HepG2 (cell line): ENCODE data around the gene SMIM36. TPM values are rescaled to one million over a fixed set of nuclear protein-coding genes. Genes with fewer than 3 reads are reported as not detected.

Experiments used
- FOXP1 ChIP-seq, 2 experiments: fragments of 450-650 bp in 1 of 2; IDR thresholded peaks; 2 replicates each; pipeline ENCODE4 v1.6.1; 2017 to 2018; ENCODE audit warnings: antibody characterized with exemption in 1 of 2
- HMG20B ChIP-seq: conservative IDR thresholded peaks from 2 replicates; pipeline ENCODE4 v1.6.1; 2016; ENCODE audit warnings: missing genetic modification reagents, missing compliant biosample characterization
- PRPF4 ChIP-seq: fragments of 200-400 bp; formaldehyde crosslinking; IDR thresholded peaks from 2 replicates; pipeline ENCODE4 v1.6.1; 2016; ENCODE audit warnings: low read length, low read depth; ENCODE audit not compliant: poor library complexity, severe bottlenecking
- RNF219 ChIP-seq: sonication (generic); formaldehyde crosslinking; IDR thresholded peaks from 2 replicates; pipeline ENCODE4 v1.5.0; 2020; ENCODE audit warnings: mild to moderate bottlenecking, missing genetic modification reagents
- SMAD1 ChIP-seq: sonication (generic); formaldehyde crosslinking; IDR thresholded peaks from 2 replicates; pipeline ENCODE4 v1.4.0; 2020; ENCODE audit warnings: missing genetic modification reagents, low read depth, mild to moderate bottlenecking, borderline replicate concordance
- SP140L ChIP-seq: sonication (generic); formaldehyde crosslinking; IDR thresholded peaks from 2 replicates; pipeline ENCODE4 v1.4.0; 2020; ENCODE audit warnings: missing genetic modification reagents, borderline replicate concordance
- TCF12 ChIP-seq, 2 experiments: fragments of 450-650 bp in 1 of 2; sonication (generic) in 1 of 2; formaldehyde crosslinking in 1 of 2; IDR thresholded peaks; 2 replicates each; pipeline versions ENCODE4 v1.6.1 to v1.8.0; 2017 to 2022; ENCODE audit warnings: antibody characterized with exemption in 1 of 2, mild to moderate bottlenecking in 1 of 2, missing genetic modification reagents in 1 of 2, moderate library complexity in 1 of 2
- TERF1 ChIP-seq: sonication (generic); formaldehyde crosslinking; IDR thresholded peaks from 2 replicates; pipeline ENCODE4 v1.8.0; 2022; ENCODE audit warnings: mild to moderate bottlenecking, missing genetic modification reagents, moderate library complexity
- WIZ ChIP-seq: sonication (generic); formaldehyde crosslinking; IDR thresholded peaks from 2 replicates; pipeline ENCODE4 v1.5.1; 2020; ENCODE audit warnings: mild to moderate bottlenecking, missing genetic modification reagents
- ZBTB4 ChIP-seq: sonication (generic); formaldehyde crosslinking; IDR thresholded peaks from 2 replicates; pipeline ENCODE4 v1.4.0; 2020; ENCODE audit warnings: missing genetic modification reagents, mild to moderate bottlenecking, borderline replicate concordance
- ZNF331 ChIP-seq: sonication (generic); formaldehyde crosslinking; IDR thresholded peaks from 2 replicates; pipeline ENCODE4 v1.4.0; 2020; ENCODE audit warnings: missing genetic modification reagents
- ZNF530 ChIP-seq: sonication (generic); formaldehyde crosslinking; IDR thresholded peaks from 2 replicates; pipeline ENCODE4 v1.5.0; 2020; ENCODE audit warnings: low read depth, mild to moderate bottlenecking, missing genetic modification reagents
- ZNF740 ChIP-seq: sonication (generic); formaldehyde crosslinking; IDR thresholded peaks from 2 replicates; pipeline ENCODE4 v1.4.0; 2020; ENCODE audit warnings: missing genetic modification reagents
- ZNF841 ChIP-seq: sonication (generic); formaldehyde crosslinking; IDR thresholded peaks from 2 replicates; pipeline ENCODE4 v1.8.1; 2023; ENCODE audit warnings: missing genetic modification reagents, borderline replicate concordance
- ZNF891 ChIP-seq: sonication (generic); formaldehyde crosslinking; IDR thresholded peaks from 2 replicates; pipeline ENCODE4 v1.5.0; 2020; ENCODE audit warnings: mild to moderate bottlenecking, missing genetic modification reagents
- polyA plus RNA-seq, 8 experiments: library from polyadenylated mRNA; depleted of rRNA in 3 of 8; stranded (reverse) in 7 of 8; unstranded in 1 of 8; fragments of >200 nt; fragmentation: Illumina TruSeq in 4 of 8; extraction: Trizol in 4 of 8; gene quantifications; 2 replicates each; pipeline versions ENCODE4 v1.2.1 to v1.2.3, GENCODE V29; 2011 to 2016; ENCODE audit warnings: low read depth in 4 of 8, missing spikeins in 1 of 8, mixed read lengths in 1 of 8; ENCODE audit not compliant: insufficient read depth in 1 of 8
- total RNA-seq, 5 experiments: library from RNA; depleted of rRNA; stranded (reverse); fragments of >200 nt; fragmentation: Illumina TruSeq; extraction: Trizol; gene quantifications; 2 replicates each; pipeline ENCODE4 v1.2.3, GENCODE V29; 2016; ENCODE audit warnings: low read depth in 1 of 5
- TF ChIP-seq, protein P1 (sequence below): sonication (generic); formaldehyde crosslinking; IDR thresholded peaks from 2 replicates; pipeline ENCODE4 v1.5.1; 2020; ENCODE audit warnings: mild to moderate bottlenecking, moderate library complexity, missing genetic modification reagents
- TF ChIP-seq, protein P2 (sequence below): sonication (generic); formaldehyde crosslinking; IDR thresholded peaks from 2 replicates; pipeline ENCODE4 v1.4.0; 2020; ENCODE audit warnings: mild to moderate bottlenecking, missing genetic modification reagents

Gene SMIM36
- total and polyA plus RNA-seq, 2 of the 13 experiments (the other 11 are each of a cell fraction or from before 2014, with no cell fraction given), result not detected

- TF ChIP-seq RNF219 (CRISPR knock-in tag) (no peak), TERF1 (CRISPR knock-in tag) (no peak), FOXP1 (IDR thresholded peaks at IDR 0.05) (no peak), FOXP1 (CRISPR knock-in tag; IDR thresholded peaks at IDR 0.05) (0 out of 2 replicates have a peak, but pooled peaks have one; percentile 12), TCF12 (IDR thresholded peaks at IDR 0.05) (no peak), TCF12 (CRISPR knock-in tag; IDR thresholded peaks at IDR 0.05) (no peak), HMG20B (CRISPR knock-in tag) (0 out of 2 replicates have a peak, but pooled peaks have one; percentile 15), ZNF891 (CRISPR knock-in tag) (no peak), SMAD1 (CRISPR knock-in tag) (no peak), ZNF740 (CRISPR knock-in tag) (0 out of 2 replicates have a peak, but pooled peaks have one; percentile 65), WIZ (CRISPR knock-in tag) (peak; percentile 2; the same call in 1 of the 2 replicates), PRPF4 (no peak), ZNF530 (CRISPR knock-in tag) (no peak), ZBTB4 (CRISPR knock-in tag) (no peak), ZNF331 (CRISPR knock-in tag) (peak; percentile 6; the same call in 1 of the 2 replicates), ZNF841 (CRISPR knock-in tag) (no peak), SP140L (CRISPR knock-in tag) (no peak)
- TF ChIP-seq, protein P1, sequence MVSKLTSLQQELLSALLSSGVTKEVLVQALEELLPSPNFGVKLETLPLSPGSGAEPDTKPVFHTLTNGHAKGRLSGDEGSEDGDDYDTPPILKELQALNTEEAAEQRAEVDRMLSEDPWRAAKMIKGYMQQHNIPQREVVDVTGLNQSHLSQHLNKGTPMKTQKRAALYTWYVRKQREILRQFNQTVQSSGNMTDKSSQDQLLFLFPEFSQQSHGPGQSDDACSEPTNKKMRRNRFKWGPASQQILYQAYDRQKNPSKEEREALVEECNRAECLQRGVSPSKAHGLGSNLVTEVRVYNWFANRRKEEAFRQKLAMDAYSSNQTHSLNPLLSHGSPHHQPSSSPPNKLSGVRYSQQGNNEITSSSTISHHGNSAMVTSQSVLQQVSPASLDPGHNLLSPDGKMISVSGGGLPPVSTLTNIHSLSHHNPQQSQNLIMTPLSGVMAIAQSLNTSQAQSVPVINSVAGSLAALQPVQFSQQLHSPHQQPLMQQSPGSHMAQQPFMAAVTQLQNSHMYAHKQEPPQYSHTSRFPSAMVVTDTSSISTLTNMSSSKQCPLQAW, result 0 out of 2 replicates have a peak, but pooled peaks have one; percentile 8
- TF ChIP-seq, protein P2, sequence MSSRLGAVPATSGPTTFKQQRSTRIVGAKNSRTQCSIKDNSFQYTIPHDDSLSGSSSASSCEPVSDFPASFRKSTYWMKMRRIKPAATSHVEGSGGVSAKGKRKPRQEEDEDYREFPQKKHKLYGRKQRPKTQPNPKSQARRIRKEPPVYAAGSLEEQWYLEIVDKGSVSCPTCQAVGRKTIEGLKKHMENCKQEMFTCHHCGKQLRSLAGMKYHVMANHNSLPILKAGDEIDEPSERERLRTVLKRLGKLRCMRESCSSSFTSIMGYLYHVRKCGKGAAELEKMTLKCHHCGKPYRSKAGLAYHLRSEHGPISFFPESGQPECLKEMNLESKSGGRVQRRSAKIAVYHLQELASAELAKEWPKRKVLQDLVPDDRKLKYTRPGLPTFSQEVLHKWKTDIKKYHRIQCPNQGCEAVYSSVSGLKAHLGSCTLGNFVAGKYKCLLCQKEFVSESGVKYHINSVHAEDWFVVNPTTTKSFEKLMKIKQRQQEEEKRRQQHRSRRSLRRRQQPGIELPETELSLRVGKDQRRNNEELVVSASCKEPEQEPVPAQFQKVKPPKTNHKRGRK (CRISPR knock-in tag), result no peak
Observed at GRCh38 chr17:55420067-55420775, 91.0 kb downstream of the SMIM36 start (continued).
